Right renal cortex interstitium (tissue), 3 donors: ENCODE measurements around the gene SLC25A47. TPM values are rescaled to one million over a fixed set of nuclear protein-coding genes. Genes with fewer than 3 reads are reported as not detected.
"Not testable (repeated sequence)": the region's sequence is repeated elsewhere in the genome, so short reads cannot be mapped to it uniquely, and the experiment has no call there.

Experiments
- DNase-seq, 3 donors: peaks; one replicate each; pipeline ENCODE4 v3.0.0-alpha.2; 2013; ENCODE audit warnings: low read depth in 3 of 3, low spot score in 2 of 3
- polyA plus RNA-seq, 3 donors: library from polyadenylated mRNA; unstranded; fragments of 120-200 nt; gene quantifications; one replicate each; pipeline ENCODE4 v1.2.1, GENCODE V29; 2013; ENCODE audit not compliant: insufficient read length in 3 of 3

SLC25A47 gene
- polyA plus RNA-seq, 3 donors, result 0.10 TPM; not detected in 2

GRCh38 chr14:100342826-100343225 lies 19.7 kb downstream of the SLC25A47 start:
- not testable (repeated sequence) for DNase-seq

- DNase-seq, result not testable (repeated sequence)
These were observed 21.5 kb downstream of the SLC25A47 start for GRCh38 chr14:100344657-100345056.

- no peak for DNase-seq
These were observed 22.6 kb downstream of the SLC25A47 start for GRCh38 chr14:100345711-100346110.

GRCh38 chr14:100346306-100347091 lies 23.4 kb downstream of the SLC25A47 start:
- DNase-seq, result no peak

GRCh38 chr14:100348253-100348729 lies 25.2 kb downstream of the SLC25A47 start:
- no peak for DNase-seq

- DNase-seq, result no peak
These were observed 25.9 kb downstream of the SLC25A47 start for GRCh38 chr14:100348784-100349685.

- DNase-seq, result no peak
These were observed 27.3 kb downstream of the SLC25A47 start for GRCh38 chr14:100350276-100350926.

- no peak for DNase-seq
These were observed 27.8 kb downstream of the SLC25A47 start for GRCh38 chr14:100350986-100351385.

- DNase-seq, result no peak
These were observed 35.3 kb downstream of the SLC25A47 start for GRCh38 chr14:100358396-100358795.

GRCh38 chr14:100359111-100359510 lies 36.0 kb downstream of the SLC25A47 start:
- no peak for DNase-seq

GRCh38 chr14:100359881-100360280 lies 36.7 kb downstream of the SLC25A47 start:
- no peak for DNase-seq

- DNase-seq, result no peak
These were observed 38.5 kb downstream of the SLC25A47 start for GRCh38 chr14:100361626-100362025.

- DNase-seq, result no peak
These were observed 39.3 kb downstream of the SLC25A47 start for GRCh38 chr14:100362311-100362927.

GRCh38 chr14:100363053-100363452 lies 39.9 kb downstream of the SLC25A47 start:
- DNase-seq, result no peak

GRCh38 chr14:100364403-100364802 lies 41.3 kb downstream of the SLC25A47 start:
- no peak for DNase-seq

- DNase-seq, result no peak
These were observed 42.6 kb downstream of the SLC25A47 start for GRCh38 chr14:100365741-100366140.

- DNase-seq, result no peak
These were observed 45.9 kb downstream of the SLC25A47 start for GRCh38 chr14:100369019-100369418.

GRCh38 chr14:100370003-100370402 lies 46.9 kb downstream of the SLC25A47 start:
- DNase-seq, result no peak

GRCh38 chr14:100371773-100372172 lies 48.6 kb downstream of the SLC25A47 start:
- DNase-seq, result no peak

- no peak for DNase-seq
These were observed 49.4 kb downstream of the SLC25A47 start for GRCh38 chr14:100372357-100373048.
